HG03460 (cell line): Measurements from ENCODE around the gene AIF1L.
"Not testable (repeated sequence)": the region's sequence is repeated elsewhere in the genome, so short reads cannot be mapped to it uniquely, and the experiment has no call there.

ENCODE experiments used
- ATAC-seq: cut with Tn5 transposase; IDR thresholded peaks from one replicate; pipeline ENCODE4 v1.9.1; 2021; ENCODE audit not compliant: unreplicated experiment

The AIF1L gene

GRCh38 chr9:131097948-131098278 lies 1.6 kb downstream of the AIF1L start:
- no peak for ATAC-seq

DNA sequence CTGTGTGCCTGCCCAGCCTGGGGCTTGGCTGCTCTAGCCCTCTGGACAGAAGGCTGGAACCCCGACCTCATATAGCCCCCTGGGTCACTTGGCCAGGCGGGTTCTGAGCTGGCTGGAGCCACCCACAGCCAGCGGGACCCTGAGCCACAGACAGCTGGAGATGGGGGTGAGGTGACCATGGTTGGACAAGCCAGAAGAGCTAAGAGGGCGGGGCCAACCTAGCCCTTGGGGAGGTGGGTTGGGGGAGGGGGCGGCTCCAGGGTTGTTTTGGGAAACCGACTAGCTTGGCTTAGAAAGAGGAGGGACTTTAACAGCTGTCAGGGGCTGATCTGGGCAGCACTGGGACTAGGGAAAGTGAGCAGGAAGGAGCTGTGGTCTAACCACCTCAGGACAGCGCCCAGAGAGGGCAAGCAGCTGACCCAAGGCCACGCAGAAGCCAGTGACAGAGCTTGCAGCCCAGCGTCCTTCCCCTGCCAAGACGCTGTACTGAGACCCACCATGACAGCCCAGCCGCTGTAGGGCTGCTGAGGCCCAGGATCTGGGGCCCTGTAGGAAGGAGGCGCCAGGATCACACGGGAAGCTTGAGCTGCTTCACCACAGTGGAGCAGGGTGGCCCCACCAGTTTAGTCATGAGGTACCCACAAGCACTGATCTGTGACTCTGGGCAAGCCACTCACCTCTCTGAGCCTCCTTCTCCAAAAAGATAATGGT lies 2.2 kb downstream of the AIF1L start:
- no peak for ATAC-seq

DNA sequence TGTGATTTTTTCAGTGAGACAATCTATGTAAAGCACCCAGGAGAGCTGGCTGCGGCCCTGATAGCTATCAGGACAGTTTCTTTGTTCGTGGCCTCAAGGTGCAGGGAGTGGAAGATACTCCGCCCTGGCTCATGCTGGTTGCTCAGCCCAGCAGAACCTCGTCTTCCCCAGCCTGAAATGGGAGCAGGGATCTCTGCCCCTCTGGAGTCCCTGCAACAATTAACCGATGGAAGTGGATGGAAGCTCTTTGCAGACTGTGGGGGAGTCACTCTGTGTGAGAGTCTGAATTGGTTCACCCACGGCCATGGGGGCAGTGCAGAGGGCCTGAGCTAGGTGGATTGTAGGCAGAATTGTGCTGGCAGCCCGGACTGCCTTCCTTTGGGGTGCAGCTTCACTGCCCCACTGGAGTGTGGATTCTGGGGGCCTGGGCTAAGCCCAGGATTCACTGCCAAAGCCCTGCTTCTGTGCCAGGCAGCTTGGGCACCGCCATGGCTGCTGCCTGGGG lies 2.8 kb downstream of the AIF1L start:
- no peak for ATAC-seq

- not testable (repeated sequence) for ATAC-seq
Measured at GRCh38 chr9:131099845-131100244, 3.5 kb downstream of the AIF1L start.

GRCh38 chr9:131100445-131100844 lies 4.1 kb downstream of the AIF1L start:
- no peak for ATAC-seq

- no peak for ATAC-seq
Measured at GRCh38 chr9:131101207-131101964, 5.1 kb downstream of the AIF1L start.

DNA sequence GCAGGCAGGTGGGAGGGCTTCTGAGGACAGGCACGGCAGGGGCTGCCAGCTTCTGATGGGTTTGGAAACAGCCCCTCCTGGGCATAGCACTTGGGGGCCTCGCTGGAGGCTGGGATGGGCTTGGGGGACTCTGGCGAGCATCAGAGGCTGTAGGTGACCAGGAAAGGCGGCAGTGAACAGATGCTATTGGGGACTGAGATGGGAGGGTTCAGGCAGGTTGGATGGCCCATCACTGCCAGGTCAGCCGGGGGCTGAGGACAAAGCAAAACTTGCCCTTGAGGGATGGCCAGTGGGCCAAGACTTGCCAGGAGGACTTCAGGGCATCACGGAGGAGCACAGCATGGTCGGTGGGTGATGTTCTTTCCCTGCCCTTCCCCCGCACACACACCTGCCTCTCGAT lies 6.7 kb downstream of the AIF1L start:
- ATAC-seq, result no peak

DNA sequence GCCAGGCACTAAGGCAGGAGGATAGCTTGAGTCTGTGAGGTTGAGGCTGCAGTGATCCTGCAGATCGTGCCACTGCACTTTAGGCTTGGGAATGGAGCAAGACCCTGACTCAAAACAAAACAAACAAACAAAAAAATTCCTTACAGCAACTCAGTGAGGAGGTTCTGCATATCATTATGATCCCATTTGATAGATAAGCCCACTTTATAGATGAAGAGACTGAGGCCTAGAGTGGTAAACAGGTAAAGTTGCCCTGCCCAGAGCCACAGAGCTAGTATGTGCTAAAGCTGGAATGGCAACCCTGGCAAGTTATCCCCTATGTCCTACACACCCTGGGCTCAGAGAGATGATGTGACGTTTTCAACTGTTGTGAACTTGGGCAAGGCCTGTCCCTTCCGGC lies 7.2 kb downstream of the AIF1L start:
- no peak for ATAC-seq

DNA sequence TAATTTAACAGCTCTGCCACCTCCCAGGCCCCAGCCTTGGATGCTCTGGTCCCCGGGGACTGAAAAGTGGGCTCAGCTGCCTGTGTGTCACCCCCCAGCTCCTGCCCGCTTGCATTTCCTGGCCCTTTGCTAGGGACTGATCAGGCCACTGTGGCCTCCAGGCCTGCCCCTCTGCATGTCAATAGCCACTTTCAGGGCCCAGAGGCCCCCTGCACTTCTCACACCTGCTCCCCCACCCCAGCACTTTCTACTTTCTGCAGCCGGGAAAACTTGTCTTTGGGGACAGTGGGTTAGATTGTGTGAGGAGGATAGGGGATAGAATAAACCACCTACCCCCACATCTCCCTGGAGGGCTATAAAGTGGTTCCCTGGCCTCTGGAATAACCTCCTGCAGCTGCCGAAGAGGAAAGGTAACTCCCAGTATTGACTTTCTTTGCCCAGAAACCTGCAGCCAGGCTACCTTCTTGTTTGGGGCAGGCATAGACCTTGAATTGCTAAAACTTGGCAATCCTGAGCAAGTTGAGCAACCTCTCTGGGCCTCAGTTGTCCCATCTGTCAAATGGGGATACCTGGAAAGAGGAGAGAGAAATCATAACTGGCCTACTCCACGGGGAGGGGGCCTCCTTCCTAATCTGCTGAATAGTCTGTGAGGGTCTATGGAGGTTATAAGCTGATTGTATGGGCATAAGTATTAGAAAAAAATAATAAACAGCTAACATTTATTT lies 7.8 kb downstream of the AIF1L start:
- no peak for ATAC-seq

- no peak for ATAC-seq
Measured at GRCh38 chr9:131105952-131106351, 9.6 kb downstream of the AIF1L start.

DNA sequence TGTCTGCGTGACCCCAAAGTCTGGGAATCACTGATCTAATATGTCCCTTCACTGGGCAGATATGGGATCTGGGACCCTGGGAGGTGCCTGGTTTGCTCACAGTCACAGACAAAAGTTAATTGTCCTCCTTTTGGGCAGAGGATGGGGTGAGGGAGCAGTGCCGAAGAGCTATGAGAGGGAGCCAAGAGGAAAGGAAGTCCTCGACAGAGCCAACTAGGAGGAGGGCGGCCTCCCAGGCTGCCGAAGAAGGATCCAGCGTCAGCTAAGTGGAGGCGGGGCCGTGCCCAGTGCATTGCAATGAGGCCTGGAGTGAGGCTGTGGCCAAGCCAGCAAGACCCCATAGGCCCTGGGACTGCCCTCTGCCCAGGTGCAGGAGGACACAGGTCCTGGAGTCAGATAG lies 11.4 kb downstream of the AIF1L start:
- no peak for ATAC-seq

DNA sequence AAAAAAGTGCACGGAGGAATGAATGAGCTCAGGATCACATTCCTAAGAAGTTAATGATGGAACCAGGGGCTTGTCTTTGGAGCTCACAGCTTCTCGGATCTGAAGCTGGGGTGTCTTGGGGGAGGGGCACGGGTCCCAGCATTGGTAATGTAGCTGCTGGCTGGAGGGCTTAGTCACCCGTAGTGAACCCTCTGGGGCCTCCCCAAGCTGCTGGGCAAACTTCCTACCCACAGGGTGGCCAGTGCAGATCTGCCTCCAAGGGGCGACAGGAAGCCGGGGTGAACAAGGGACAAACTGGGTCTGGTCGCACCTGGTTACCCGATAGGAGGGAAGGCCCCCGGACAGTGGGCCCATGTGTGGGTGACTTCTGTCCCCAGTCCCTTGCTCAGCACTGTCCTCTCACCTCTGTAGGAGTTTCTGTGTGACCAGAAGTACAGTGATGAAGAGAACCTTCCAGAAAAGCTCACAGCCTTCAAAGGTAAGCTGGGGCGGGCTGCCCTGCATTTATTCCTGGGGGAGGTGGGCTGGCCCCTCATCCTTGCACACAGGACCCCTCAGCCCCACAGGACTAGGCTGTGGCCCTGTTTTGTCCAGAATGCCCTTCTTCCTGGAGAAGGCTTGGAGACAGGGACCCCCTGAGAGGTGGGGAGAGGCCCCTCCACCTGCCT lies 15.0 kb downstream of the AIF1L start:
- no peak for ATAC-seq

DNA sequence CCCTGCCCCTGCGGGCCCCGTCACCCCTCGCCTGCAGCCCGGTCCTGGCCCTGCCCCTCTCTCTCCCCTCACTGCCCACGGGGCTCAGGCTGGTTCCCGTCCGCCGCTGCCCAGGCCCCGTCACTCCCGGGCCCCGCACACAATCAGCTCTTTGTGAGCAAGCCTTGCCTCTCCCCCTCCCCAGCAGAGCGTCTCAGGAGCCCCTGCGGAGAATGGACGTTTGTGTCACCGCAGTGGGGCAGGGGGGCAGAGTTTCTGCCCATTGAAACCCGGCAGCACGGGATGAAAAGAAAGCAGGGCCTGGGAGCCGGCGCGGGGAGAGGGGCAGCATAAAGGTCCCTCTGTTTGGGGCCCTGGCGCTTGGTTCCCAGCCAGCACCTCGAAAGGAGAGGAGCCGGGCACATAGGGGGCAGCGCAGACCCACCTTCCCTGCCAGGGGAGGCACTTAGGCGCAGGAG lies 15.6 kb downstream of the AIF1L start:
- no peak for ATAC-seq

GRCh38 chr9:131112374-131113154 lies 16.2 kb downstream of the AIF1L start:
- no peak for ATAC-seq

- ATAC-seq, result no peak
Measured at GRCh38 chr9:131113655-131114054, 17.3 kb downstream of the AIF1L start.

GRCh38 chr9:131114084-131114535 lies 17.8 kb downstream of the AIF1L start:
- no peak for ATAC-seq

GRCh38 chr9:131115360-131115742 lies 19.0 kb downstream of the AIF1L start:
- ATAC-seq, result not testable (repeated sequence)

DNA sequence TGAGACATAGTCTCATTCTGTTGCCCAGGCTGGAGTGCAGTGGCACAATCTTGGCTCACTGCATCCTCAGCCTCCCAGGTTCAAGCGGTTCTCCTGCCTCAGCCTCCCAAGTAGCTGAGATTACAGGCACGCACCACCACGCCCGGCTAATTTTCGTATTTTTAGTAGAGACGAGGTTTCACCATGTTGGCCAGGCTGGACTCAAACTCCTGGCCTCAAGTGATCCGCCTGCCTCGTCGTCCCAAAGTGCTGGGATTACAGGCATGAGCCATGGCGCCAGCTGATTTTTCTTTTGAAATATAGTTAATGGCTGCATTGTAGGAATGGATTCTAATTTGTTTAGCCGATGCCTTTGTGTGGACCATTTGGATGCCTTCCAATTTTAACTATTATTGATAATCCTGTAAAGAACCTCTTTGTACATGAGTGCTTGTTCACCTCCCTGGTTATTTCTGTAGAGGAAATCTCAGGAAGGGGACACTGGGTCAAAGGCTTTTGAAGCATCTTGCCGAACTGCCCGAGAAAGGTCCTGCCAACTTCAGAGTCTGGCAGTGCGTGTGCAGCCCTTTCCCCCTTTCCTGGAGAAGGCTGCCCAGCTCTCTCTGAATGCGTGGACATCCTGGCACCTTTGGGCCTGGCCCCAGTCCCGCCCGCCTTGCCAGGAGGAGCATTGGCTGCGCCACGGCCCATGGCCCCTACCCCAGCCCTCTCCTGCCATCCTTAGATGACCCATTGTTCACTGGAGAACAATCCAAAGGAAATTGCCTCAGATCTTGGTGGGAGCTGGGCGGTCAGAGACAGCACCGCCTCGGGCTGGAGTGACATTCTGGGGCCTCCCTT lies 20.2 kb downstream of the AIF1L start:
- no peak for ATAC-seq

DNA sequence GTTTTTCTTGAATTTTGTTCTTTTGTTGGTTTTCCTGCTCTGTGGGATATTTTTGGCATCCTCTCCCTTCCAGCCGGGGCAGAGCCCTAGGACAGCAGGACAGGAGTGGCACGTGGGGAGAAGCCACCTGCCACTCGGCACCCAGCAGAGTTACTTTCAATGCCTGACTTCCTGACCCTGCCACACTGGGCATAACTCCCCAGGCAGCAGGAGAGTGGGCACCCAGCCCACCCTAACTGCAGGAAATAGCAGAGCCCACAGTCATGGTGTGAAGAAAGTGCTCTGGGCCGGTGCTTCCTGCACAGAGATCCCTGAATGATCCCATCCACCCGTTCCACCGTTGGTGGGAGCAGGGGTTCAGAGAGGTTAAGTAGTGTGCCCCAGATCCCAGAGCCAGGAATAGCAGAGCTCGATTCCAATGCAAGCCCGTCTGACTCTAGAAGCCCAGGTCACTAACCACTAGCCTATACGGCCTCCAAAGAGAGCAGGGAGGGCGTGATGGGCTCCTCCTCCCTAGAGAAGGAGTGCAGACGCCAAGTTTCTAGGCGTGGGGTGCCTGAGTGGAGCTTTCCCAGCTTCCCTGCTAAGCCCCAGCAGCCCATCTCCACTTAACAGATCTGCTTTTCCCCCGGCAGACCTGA lies 20.9 kb downstream of the AIF1L start:
- no peak for ATAC-seq
